ENCODE results near the gene INSYN1. TPM values are rescaled to one million over a fixed set of nuclear protein-coding genes. Genes with fewer than 3 reads are reported as not detected.
"Not testable (repeated sequence)": the region's sequence is repeated elsewhere in the genome, so short reads cannot be mapped to it uniquely, and the experiment has no call there.

INSYN1 gene
- total and polyA plus RNA-seq, 9 of the 15 experiments (the other 6 are each of a cell fraction or from before 2014, with no cell fraction given), result not detected

DNA sequence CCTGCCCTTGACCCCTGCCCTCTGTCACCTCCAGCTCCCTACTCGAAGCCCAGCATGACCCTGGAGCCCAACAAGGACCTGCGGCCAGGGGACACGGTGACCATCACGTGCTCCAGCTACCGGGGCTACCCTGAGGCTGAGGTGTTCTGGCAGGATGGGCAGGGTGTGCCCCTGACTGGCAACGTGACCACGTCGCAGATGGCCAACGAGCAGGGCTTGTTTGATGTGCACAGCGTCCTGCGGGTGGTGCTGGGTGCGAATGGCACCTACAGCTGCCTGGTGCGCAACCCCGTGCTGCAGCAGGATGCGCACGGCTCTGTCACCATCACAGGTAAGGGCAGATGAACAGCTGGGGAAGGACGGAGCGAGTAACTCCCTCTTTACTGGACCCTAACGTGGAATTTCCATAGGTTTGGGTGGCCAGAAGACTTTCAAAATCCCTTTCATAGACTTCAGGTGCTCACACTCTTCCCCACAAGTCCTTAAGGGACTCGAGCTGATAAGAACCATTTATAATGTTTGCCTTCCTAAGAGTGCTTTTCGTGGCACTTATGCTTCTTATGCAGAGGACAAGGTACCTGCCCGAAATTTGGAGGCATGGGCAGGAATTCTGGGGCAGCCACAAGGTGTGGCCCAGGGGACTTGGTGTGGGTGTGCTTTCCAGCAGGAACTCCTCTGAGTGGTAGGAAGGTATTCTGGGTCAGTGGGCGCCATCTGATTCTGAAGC lies 48.8 kb downstream of the INSYN1 start:
- H3K4me1 ChIP-seq (replicated peaks in 1 of 2; ENCODE audit: control insufficient read depth in 2 of 2, insufficient read depth in 2 of 2, low read length in 2 of 2); H3K9me3 ChIP-seq (replicated peaks; ENCODE audit: control insufficient read depth, insufficient read depth, low read depth, low read length); H3K36me3 ChIP-seq (ENCODE audit: control insufficient read depth, insufficient read depth, low read length); H3K4me2 ChIP-seq (ENCODE audit: insufficient read depth, low read length); H3K9ac ChIP-seq (ENCODE audit: insufficient read depth in 1 of 2, low read depth in 2 of 2, low read length in 2 of 2); in situ Hi-C loops (cut with MboI); H3K79me2 ChIP-seq (ENCODE audit: control insufficient read depth, insufficient read depth, low read length); BruUV-seq (replicated peaks); H3K9me1 ChIP-seq (ENCODE audit: control insufficient read depth, insufficient read depth, low read length); H3K4me3 ChIP-seq; H3K27me3 ChIP-seq (ENCODE audit: control insufficient read depth in 2 of 2, insufficient read depth in 2 of 2, low read length in 2 of 2); H2AFZ ChIP-seq (ENCODE audit: low read depth, low read length); FAIRE-seq; H3K27ac ChIP-seq (ENCODE audit: extremely low read depth, low read depth, low read length); ATAC-seq; DNase-seq (ENCODE audit: extremely low read depth in 1 of 4, low spot score in 3 of 4): not testable (repeated sequence)
- H4K20me1 ChIP-seq (replicated peaks; ENCODE audit: control insufficient read depth, insufficient read depth, low read length), result peaks cover 23% of the 10 kb centered on the region
- CTCF ChIA-PET (ENCODE audit: low intra/inter-chr PET ratio), result interaction anchor here (1.0 to 2.0 kb wide), 4 partner anchors 68 to 420 kb away, joined by 3 to 12 read pairs (median 4); no protein-coding TSS in a partner anchor
- TF ChIP-seq ZFP36 (IDR thresholded peaks at IDR 0.05; ENCODE audit: low read depth, low read length, partially characterized antibody), result peak; percentile 6
- TF ChIP-seq, protein P1, sequence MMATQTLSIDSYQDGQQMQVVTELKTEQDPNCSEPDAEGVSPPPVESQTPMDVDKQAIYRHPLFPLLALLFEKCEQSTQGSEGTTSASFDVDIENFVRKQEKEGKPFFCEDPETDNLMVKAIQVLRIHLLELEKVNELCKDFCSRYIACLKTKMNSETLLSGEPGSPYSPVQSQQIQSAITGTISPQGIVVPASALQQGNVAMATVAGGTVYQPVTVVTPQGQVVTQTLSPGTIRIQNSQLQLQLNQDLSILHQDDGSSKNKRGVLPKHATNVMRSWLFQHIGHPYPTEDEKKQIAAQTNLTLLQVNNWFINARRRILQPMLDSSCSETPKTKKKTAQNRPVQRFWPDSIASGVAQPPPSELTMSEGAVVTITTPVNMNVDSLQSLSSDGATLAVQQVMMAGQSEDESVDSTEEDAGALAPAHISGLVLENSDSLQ (IDR thresholded peaks at IDR 0.05), result peak; percentile 75; the same call in 1 of the 2 replicates
- POLR2A ChIA-PET, result interaction anchor here (0.9 kb wide), 1 partner anchor 68 kb away, joined by 3 read pairs; no protein-coding TSS in a partner anchor
- intact Hi-C loops (cut with micrococcal nuclease), result loop anchor here (2.0 to 5.0 kb wide), 2 partner anchors 397 to 464 kb away; no protein-coding TSS in a partner anchor
- 8% methylated on average over 11 of the region's 23 CpGs for WGBS (ENCODE audit: insufficient coverage, low coverage, missing lambda C conversion rate)

- WGBS (ENCODE audit: insufficient coverage, low coverage, missing lambda C conversion rate), result 25% methylated on average over 16 of the region's 23 CpGs
- H3K27me3 ChIP-seq (ENCODE audit: control insufficient read depth in 2 of 2, insufficient read depth in 2 of 2, low read length in 2 of 2); H3K4me2 ChIP-seq (ENCODE audit: insufficient read depth, low read length); H3K27ac ChIP-seq (ENCODE audit: extremely low read depth, low read depth, low read length); H3K4me1 ChIP-seq (replicated peaks in 1 of 2; ENCODE audit: control insufficient read depth in 2 of 2, insufficient read depth in 2 of 2, low read length in 2 of 2); H3K79me2 ChIP-seq (ENCODE audit: control insufficient read depth, insufficient read depth, low read length); H2AFZ ChIP-seq (ENCODE audit: low read depth, low read length); FAIRE-seq; BruUV-seq (replicated peaks); DNase-seq (ENCODE audit: extremely low read depth in 1 of 4, low spot score in 3 of 4); H3K9me3 ChIP-seq (replicated peaks; ENCODE audit: control insufficient read depth, insufficient read depth, low read depth, low read length); POLR2A ChIA-PET; H3K4me3 ChIP-seq; H3K9ac ChIP-seq (ENCODE audit: insufficient read depth in 1 of 2, low read depth in 2 of 2, low read length in 2 of 2); H3K36me3 ChIP-seq (ENCODE audit: control insufficient read depth, insufficient read depth, low read length); H3K9me1 ChIP-seq (ENCODE audit: control insufficient read depth, insufficient read depth, low read length); ATAC-seq; in situ Hi-C loops (cut with MboI); CTCF ChIA-PET (ENCODE audit: low intra/inter-chr PET ratio): not testable (repeated sequence)
- intact Hi-C loops (cut with micrococcal nuclease), result loop anchor here (5.0 kb wide), 1 partner anchor 396 kb away; no protein-coding TSS in a partner anchor
- peaks cover 23% of the 10 kb centered on the region for H4K20me1 ChIP-seq (replicated peaks; ENCODE audit: control insufficient read depth, insufficient read depth, low read length)
Measured at GRCh38 chr15:73703601-73704000, 49.5 kb downstream of the INSYN1 start.

GRCh38 chr15:73702311-73703239 lies 50.6 kb downstream of the INSYN1 start:
- H3K9me3 ChIP-seq (replicated peaks; ENCODE audit: control insufficient read depth, insufficient read depth, low read depth, low read length); H3K4me3 ChIP-seq; H3K27ac ChIP-seq (ENCODE audit: extremely low read depth, low read depth, low read length); in situ Hi-C loops (cut with MboI); H2AFZ ChIP-seq (ENCODE audit: low read depth, low read length); CTCF ChIA-PET (ENCODE audit: low intra/inter-chr PET ratio); H3K27me3 ChIP-seq (ENCODE audit: control insufficient read depth in 2 of 2, insufficient read depth in 2 of 2, low read length in 2 of 2); POLR2A ChIA-PET; H3K79me2 ChIP-seq (ENCODE audit: control insufficient read depth, insufficient read depth, low read length); H3K4me1 ChIP-seq (replicated peaks in 1 of 2; ENCODE audit: control insufficient read depth in 2 of 2, insufficient read depth in 2 of 2, low read length in 2 of 2); BruUV-seq (replicated peaks); H3K9me1 ChIP-seq (ENCODE audit: control insufficient read depth, insufficient read depth, low read length); FAIRE-seq; H3K4me2 ChIP-seq (ENCODE audit: insufficient read depth, low read length); H3K9ac ChIP-seq (ENCODE audit: insufficient read depth in 1 of 2, low read depth in 2 of 2, low read length in 2 of 2); ATAC-seq; H3K36me3 ChIP-seq (ENCODE audit: control insufficient read depth, insufficient read depth, low read length); DNase-seq (ENCODE audit: extremely low read depth in 1 of 4, low spot score in 3 of 4): not testable (repeated sequence)
- H4K20me1 ChIP-seq (replicated peaks; ENCODE audit: control insufficient read depth, insufficient read depth, low read length), result peaks cover 23% of the 10 kb centered on the region
- intact Hi-C loops (cut with micrococcal nuclease), result loop anchor here (5.0 kb wide), 1 partner anchor 395 kb away; no protein-coding TSS in a partner anchor
- WGBS (ENCODE audit: insufficient coverage, low coverage, missing lambda C conversion rate), result 8% methylated on average over 12 of the region's 33 CpGs

Data from K562 (cell line).